ENCODE measurements around the gene COL4A2. TPM values are rescaled to one million over a fixed set of nuclear protein-coding genes. Genes with fewer than 3 reads are reported as not detected.
"Not testable (repeated sequence)": the region's sequence is repeated elsewhere in the genome, so short reads cannot be mapped to it uniquely, and the experiment has no call there.

The COL4A2 gene
- total RNA-seq, 2 experiments from 2014 or later: not detected

DNA sequence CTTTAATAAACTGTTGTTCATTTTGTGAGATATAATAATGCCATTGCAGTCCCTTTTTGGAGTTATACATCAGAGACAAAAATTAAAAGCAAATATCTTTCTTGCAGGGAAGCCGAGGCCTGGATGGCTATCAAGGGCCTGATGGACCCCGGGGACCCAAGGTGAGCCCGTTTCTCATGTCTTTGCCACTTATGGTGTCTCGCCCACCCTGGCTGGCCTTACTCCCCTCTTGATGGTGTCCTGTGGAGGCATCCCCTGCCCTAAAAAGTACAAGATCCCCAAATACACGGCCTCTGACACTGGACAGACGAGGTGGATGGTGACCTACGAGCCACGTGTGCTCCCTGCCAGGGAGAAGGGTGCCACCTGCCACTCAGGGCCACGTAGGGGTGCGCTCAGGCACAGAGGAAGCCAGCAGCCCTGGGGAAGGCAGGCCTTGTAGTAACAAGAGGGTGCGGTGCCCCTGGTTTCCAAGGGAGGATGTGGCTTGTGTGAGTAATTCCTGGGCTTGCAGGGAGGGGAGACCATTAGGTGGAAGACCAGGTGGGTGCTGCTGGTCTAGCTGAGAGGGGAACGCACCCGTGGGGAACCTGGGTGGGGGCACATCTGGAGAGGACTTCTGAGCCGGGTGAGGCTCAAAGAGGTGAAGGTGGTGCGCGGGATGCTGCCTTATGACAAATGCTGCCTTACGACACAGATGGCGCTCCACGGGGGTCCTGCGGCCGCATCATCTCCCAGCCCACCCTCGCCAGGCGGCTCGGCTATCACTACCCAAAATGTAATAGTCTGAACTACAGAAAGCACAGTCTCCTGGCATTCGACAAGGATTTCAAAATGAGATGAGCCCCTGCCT, 138.9 kb downstream of the COL4A2 start:
- no peaks in the 10 kb centered on the region for H3K4me1 Mint-ChIP-seq
- no peak overlapping the region for H3K27ac Mint-ChIP-seq
- H3K27me3 Mint-ChIP-seq: peaks cover 24% of the 10 kb centered on the region
- no peaks in the 10 kb centered on the region for H3K36me3 Mint-ChIP-seq (ENCODE audit: low read depth)
- no peak for DNase-seq
- no peaks in the 10 kb centered on the region for H3K9me3 Mint-ChIP-seq
- CTCF ChIA-PET: interaction anchor here (1.3 kb wide), 1 partner anchor 9 kb away, joined by 4 read pairs; no protein-coding TSS in a partner anchor
- POLR2A ChIA-PET: no interaction called here
- no peak overlapping the region for H3K4me3 Mint-ChIP-seq

DNA sequence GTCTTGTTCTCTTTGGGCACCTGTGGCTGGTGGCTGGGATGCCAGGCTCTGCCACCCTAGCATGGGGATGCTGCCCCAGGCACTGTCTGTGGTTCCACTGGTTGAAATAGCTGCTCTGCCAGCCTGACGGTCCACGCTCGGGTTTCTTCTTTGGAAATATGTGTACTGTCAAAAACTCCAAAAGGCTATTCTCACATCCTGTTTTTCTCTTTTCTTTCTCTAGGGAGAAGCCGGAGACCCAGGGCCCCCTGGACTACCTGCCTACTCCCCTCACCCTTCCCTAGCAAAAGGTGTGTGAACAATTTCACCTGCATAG, 139.4 kb downstream of the COL4A2 start:
- H3K4me3 Mint-ChIP-seq: no peak overlapping the region
- H3K4me1 Mint-ChIP-seq: no peaks in the 10 kb centered on the region
- POLR2A ChIA-PET: no interaction called here
- peaks cover 20% of the 10 kb centered on the region for H3K27me3 Mint-ChIP-seq
- no peak overlapping the region for H3K27ac Mint-ChIP-seq
- CTCF ChIA-PET: interaction anchor here (1.3 kb wide), 1 partner anchor 9 kb away, joined by 4 read pairs; no protein-coding TSS in a partner anchor
- DNase-seq: no peak
- no peaks in the 10 kb centered on the region for H3K9me3 Mint-ChIP-seq
- H3K36me3 Mint-ChIP-seq (ENCODE audit: low read depth): no peaks in the 10 kb centered on the region

DNA sequence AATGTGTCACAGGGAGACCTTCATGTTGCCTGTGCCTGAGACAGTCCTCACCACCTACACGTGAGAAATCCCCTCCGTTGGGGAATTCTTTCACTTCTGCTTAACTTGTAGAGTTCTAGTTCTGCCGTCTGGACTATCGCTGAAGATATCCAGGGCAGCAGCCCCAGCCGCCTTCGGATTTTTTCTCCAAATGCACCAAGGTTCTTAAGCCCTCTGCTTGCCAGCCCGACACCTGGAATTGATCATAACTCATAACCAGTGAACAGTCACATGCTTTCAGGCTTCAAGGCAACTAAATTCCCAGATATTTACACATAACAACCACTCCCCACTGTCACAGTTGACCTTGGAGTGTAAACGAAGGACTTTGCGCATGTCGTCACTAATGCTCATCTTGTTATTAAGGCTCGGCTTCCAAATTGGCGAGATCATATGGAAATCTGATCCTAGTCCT, 140.0 kb downstream of the COL4A2 start:
- H3K4me3 Mint-ChIP-seq: no peak overlapping the region
- H3K4me1 Mint-ChIP-seq: no peaks in the 10 kb centered on the region
- ChIA-PET CTCF (interaction anchor here (1.3 kb wide), 1 partner anchor 8 kb away, joined by 4 read pairs; no protein-coding TSS in a partner anchor), POLR2A (no interaction called here)
- no peak for DNase-seq
- no peak overlapping the region for H3K27ac Mint-ChIP-seq
- no peaks in the 10 kb centered on the region for H3K36me3 Mint-ChIP-seq (ENCODE audit: low read depth)
- peaks cover 20% of the 10 kb centered on the region for H3K27me3 Mint-ChIP-seq
- no peaks in the 10 kb centered on the region for H3K9me3 Mint-ChIP-seq

GRCh38 chr13:110447801-110448200, 140.7 kb downstream of the COL4A2 start:
- no peak overlapping the region for H3K27ac Mint-ChIP-seq
- no peaks in the 10 kb centered on the region for H3K4me1 Mint-ChIP-seq
- DNase-seq: no peak
- ChIA-PET POLR2A (no interaction called here), CTCF (no interaction called here)
- H3K9me3 Mint-ChIP-seq: no peaks in the 10 kb centered on the region
- H3K4me3 Mint-ChIP-seq: no peak overlapping the region
- H3K27me3 Mint-ChIP-seq: peaks cover 18% of the 10 kb centered on the region
- no peaks in the 10 kb centered on the region for H3K36me3 Mint-ChIP-seq (ENCODE audit: low read depth)

GRCh38 chr13:110448230-110448629, 141.1 kb downstream of the COL4A2 start:
- H3K36me3 Mint-ChIP-seq (ENCODE audit: low read depth): no peaks in the 10 kb centered on the region

GRCh38 chr13:110448677-110449076, 141.6 kb downstream of the COL4A2 start:
- ChIA-PET CTCF (no interaction called here), POLR2A (no interaction called here)
- H3K4me1 Mint-ChIP-seq: no peaks in the 10 kb centered on the region
- peaks cover 18% of the 10 kb centered on the region for H3K27me3 Mint-ChIP-seq
- H3K36me3 Mint-ChIP-seq (ENCODE audit: low read depth): no peaks in the 10 kb centered on the region
- no peak overlapping the region for H3K4me3 Mint-ChIP-seq
- no peaks in the 10 kb centered on the region for H3K9me3 Mint-ChIP-seq
- no peak for DNase-seq
- no peak overlapping the region for H3K27ac Mint-ChIP-seq

More at GRCh38 chr13:110448230-110448629, 141.1 kb downstream of the COL4A2 start:
- Mint-ChIP-seq H3K9me3 (no peaks in the 10 kb centered on the region), H3K27me3 (peaks cover 18% of the 10 kb centered on the region), H3K27ac (no peak overlapping the region), H3K4me1 (no peaks in the 10 kb centered on the region), H3K4me3 (no peak overlapping the region)
- no peak for DNase-seq
- ChIA-PET POLR2A (no interaction called here), CTCF (no interaction called here)

- Mint-ChIP-seq H3K36me3 (ENCODE audit: low read depth) (no peaks in the 10 kb centered on the region), H3K9me3 (no peaks in the 10 kb centered on the region), H3K27me3 (peaks cover 13% of the 10 kb centered on the region), H3K27ac (no peak overlapping the region), H3K4me3 (no peak overlapping the region), H3K4me1 (no peaks in the 10 kb centered on the region)
- DNase-seq: no peak
- POLR2A ChIA-PET: no interaction called here
- CTCF ChIA-PET: no interaction called here
Measured at GRCh38 chr13:110449219-110450015, 142.3 kb downstream of the COL4A2 start.

GRCh38 chr13:110450016-110450900, 143.2 kb downstream of the COL4A2 start:
- no peak overlapping the region for H3K27ac Mint-ChIP-seq
- no peaks in the 10 kb centered on the region for H3K36me3 Mint-ChIP-seq (ENCODE audit: low read depth)
- no peaks in the 10 kb centered on the region for H3K4me1 Mint-ChIP-seq
- no peaks in the 10 kb centered on the region for H3K9me3 Mint-ChIP-seq
- ChIA-PET POLR2A (no interaction called here), CTCF (no interaction called here)
- no peak overlapping the region for H3K4me3 Mint-ChIP-seq
- peaks cover 14% of the 10 kb centered on the region for H3K27me3 Mint-ChIP-seq
- no peak for DNase-seq

DNA sequence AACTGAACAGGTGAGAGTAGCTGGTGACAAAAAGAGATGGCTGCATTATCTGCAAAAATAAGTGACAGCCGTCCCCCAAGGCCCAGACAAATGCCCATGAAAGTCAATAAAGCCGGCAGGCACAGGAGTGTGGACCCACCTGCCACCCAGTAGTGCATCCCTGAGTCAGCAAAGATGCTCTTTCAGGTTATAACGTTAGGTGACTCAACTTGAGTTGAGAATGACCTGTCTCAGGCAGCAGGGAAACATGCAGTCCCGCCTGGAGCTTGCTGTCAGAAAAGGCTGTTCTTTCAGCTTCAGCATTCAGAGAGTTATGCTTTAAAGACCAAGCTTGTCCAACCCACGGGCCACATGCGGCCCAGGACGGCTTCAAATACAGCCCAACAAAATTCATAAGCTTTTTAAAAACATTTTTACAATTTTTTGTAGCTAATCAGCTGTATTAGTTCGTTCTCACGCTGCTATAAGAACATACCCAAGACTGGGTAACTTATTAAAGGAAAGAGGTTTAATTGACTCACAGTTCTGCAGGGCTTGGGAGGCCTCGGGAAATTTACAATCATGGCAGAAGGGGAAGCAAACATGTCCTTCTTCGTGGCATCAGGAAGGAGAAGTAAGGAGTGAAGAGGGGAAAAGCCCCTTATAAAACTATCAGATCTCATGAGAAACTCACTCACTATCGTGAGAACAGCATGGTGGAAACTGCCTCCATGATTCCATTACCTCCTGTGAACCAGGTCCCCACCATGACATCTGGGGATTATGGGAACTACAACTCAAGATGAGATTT, 144.1 kb downstream of the COL4A2 start:
- H3K4me1 Mint-ChIP-seq: peaks cover 3% of the 10 kb centered on the region
- no peaks in the 10 kb centered on the region for H3K9me3 Mint-ChIP-seq
- ChIA-PET CTCF (no interaction called here), POLR2A (no interaction called here)
- no peak overlapping the region for H3K27ac Mint-ChIP-seq
- DNase-seq: no peak
- H3K27me3 Mint-ChIP-seq: peaks cover 20% of the 10 kb centered on the region
- H3K36me3 Mint-ChIP-seq (ENCODE audit: low read depth): no peaks in the 10 kb centered on the region
- H3K4me3 Mint-ChIP-seq: no peak overlapping the region

DNA sequence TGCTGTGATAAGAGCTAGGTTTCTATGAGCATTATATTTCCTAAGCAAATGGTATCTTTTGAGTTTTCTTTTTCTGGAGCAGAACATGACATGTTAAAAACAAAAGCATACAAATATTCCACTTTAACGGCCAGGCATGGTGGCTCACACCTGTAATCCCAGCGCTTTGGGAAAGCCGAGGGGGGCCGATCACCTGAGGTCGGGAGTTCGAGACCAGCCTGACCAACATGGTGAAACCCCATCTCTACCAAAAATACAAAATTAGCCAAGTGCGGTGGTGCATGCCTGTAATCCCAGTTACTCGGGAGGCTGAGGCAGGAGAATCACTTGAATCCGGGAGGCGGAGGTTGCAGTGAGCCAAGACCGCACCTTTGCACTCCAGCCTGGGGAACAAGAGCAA, 146.0 kb downstream of the COL4A2 start:
- H3K4me3 Mint-ChIP-seq; POLR2A ChIA-PET; CTCF ChIA-PET; DNase-seq; H3K36me3 Mint-ChIP-seq (ENCODE audit: low read depth); H3K27ac Mint-ChIP-seq; H3K4me1 Mint-ChIP-seq; H3K9me3 Mint-ChIP-seq: not testable (repeated sequence)
- H3K27me3 Mint-ChIP-seq: peaks cover 17% of the 10 kb centered on the region

GRCh38 chr13:110453797-110454196, 146.7 kb downstream of the COL4A2 start:
- Mint-ChIP-seq H3K4me3 (no peak overlapping the region), H3K9me3 (no peaks in the 10 kb centered on the region), H3K27me3 (peaks cover 17% of the 10 kb centered on the region), H3K4me1 (peaks cover 3% of the 10 kb centered on the region), H3K36me3 (ENCODE audit: low read depth) (no peaks in the 10 kb centered on the region), H3K27ac (no peak overlapping the region)
- no peak for DNase-seq
- POLR2A ChIA-PET: no interaction called here
- CTCF ChIA-PET: no interaction called here

DNA sequence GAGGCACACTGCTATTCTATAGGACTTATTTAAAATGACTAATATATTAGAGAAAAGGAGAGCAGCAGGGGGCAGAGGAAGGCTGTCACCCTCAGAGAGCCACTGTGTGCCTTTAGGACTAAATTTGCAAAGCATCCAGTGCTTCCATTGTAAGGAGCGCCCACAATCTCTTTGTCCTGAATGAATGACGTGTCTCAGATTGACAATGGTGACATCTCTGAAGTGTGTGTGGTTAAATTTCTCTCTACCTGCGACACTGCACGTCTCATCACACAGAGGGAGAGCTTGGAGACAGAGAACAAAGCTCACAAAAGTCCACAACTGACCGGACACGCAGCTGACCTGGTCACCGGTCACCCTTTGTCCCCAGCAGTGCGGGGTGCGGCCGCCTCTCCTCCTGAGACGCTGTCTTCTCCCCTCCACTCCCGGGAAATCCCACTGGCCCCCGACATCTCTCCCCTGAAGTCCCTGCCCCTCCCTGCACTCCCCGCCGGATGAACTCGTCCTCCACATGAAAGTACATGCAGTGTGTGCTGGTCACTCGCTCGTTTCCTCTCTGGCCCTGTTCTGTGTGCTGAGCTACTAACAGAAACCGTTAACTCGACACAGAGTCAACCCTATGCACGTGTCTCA, 147.3 kb downstream of the COL4A2 start:
- DNase-seq: no peak
- CTCF ChIA-PET: interaction anchor here (1.9 to 2.2 kb wide), 3 partner anchors 108 to 164 kb away, joined by 11 to 13 read pairs (median 12); partner anchors contain the start of gene RAB20
- H3K27ac Mint-ChIP-seq: no peak overlapping the region
- peaks cover 3% of the 10 kb centered on the region for H3K4me1 Mint-ChIP-seq
- H3K36me3 Mint-ChIP-seq (ENCODE audit: low read depth): no peaks in the 10 kb centered on the region
- POLR2A ChIA-PET: no interaction called here
- peaks cover 17% of the 10 kb centered on the region for H3K27me3 Mint-ChIP-seq
- H3K4me3 Mint-ChIP-seq: no peak overlapping the region
- H3K9me3 Mint-ChIP-seq: no peaks in the 10 kb centered on the region
